C4-2B (cell line): Measurements from ENCODE around the gene SPTB.
"Not testable (repeated sequence)": the region's sequence is repeated elsewhere in the genome, so short reads cannot be mapped to it uniquely, and the experiment has no call there.

Experiments used
- H3K27ac ChIP-seq: fragments of 450-650 bp; 2 replicates; pipeline ENCODE4 v1.5.1; 2017
- CTCF ChIP-seq: fragments of 450-650 bp; conservative IDR thresholded peaks from 2 replicates; pipeline ENCODE4 v1.5.1; 2017; ENCODE audit warnings: mild to moderate bottlenecking
- ZFX ChIP-seq: fragments of 450-650 bp; IDR thresholded peaks from 2 replicates; pipeline ENCODE4 v1.6.1; 2017

SPTB gene

GRCh38 chr14:64919618-64920017, 39.9 kb upstream of the SPTB start:
- TF ChIP-seq ZFX (no peak), CTCF (no peak)
- no peak overlapping the region for H3K27ac ChIP-seq

GRCh38 chr14:64919215-64919614, 39.5 kb upstream of the SPTB start:
- H3K27ac ChIP-seq: no peak overlapping the region
- TF ChIP-seq CTCF (no peak), ZFX (no peak)

- no peak overlapping the region for H3K27ac ChIP-seq
- no peak for TF ChIP-seq CTCF
- no peak for TF ChIP-seq ZFX
Observed at GRCh38 chr14:64918216-64918615, 38.5 kb upstream of the SPTB start.

- TF ChIP-seq CTCF (no peak), ZFX (no peak)
- no peak overlapping the region for H3K27ac ChIP-seq
Observed at GRCh38 chr14:64915797-64916196, 36.1 kb upstream of the SPTB start.

GRCh38 chr14:64915029-64915424, 35.3 kb upstream of the SPTB start:
- no peak for TF ChIP-seq ZFX
- H3K27ac ChIP-seq: peak overlapping the region; percentile 83

GRCh38 chr14:64914237-64915028, 34.7 kb upstream of the SPTB start, which contains the start of gene CHURC1:
TSS of gene CHURC1 (plus strand) at chr14:64914455. CDS start at chr14:64914496, 41 bp downstream.
- TF ChIP-seq CTCF: no peak
- peak; percentile 54 for TF ChIP-seq ZFX
- peak within 1 kb of the TSS; percentile 83 for H3K27ac ChIP-seq

GRCh38 chr14:64913477-64913876, 33.8 kb upstream of the SPTB start:
- H3K27ac ChIP-seq: not testable (repeated sequence)

GRCh38 chr14:64912261-64912660, 32.6 kb upstream of the SPTB start:
- no peak overlapping the region for H3K27ac ChIP-seq
- TF ChIP-seq CTCF: no peak
- TF ChIP-seq ZFX: no peak
